ENCODE data around the gene SLC52A3. TPM values are rescaled to one million over a fixed set of nuclear protein-coding genes. Genes with fewer than 3 reads are reported as not detected.

The SLC52A3 gene
- total and polyA plus RNA-seq, 2 donors: 1.9 to 2.8 TPM

GRCh38 chr20:755941-756340 is 12.4 kb downstream of the SLC52A3 start:
- Histone ChIP-seq H3K4me1 (ENCODE audit: insufficient read depth) (no peaks in the 10 kb centered on the region), H3K27ac (ENCODE audit: low read depth) (no peak overlapping the region), H3K4me3 (ENCODE audit: low read depth, low read length) (no peak overlapping the region), H3K36me3 (ENCODE audit: insufficient read depth) (no peaks in the 10 kb centered on the region)
- WGBS: 70% methylated on average over 6 of the region's 6 CpGs
- no peak for DNase-seq (ENCODE audit: extremely low spot score)

- DNase-seq (ENCODE audit: extremely low spot score): no peak
- Histone ChIP-seq H3K36me3 (ENCODE audit: insufficient read depth) (no peaks in the 10 kb centered on the region), H3K27ac (ENCODE audit: low read depth) (no peak overlapping the region), H3K4me1 (ENCODE audit: insufficient read depth) (no peaks in the 10 kb centered on the region), H3K4me3 (ENCODE audit: low read depth, low read length) (no peak overlapping the region)
- WGBS: 77% methylated on average over 3 of the region's 3 CpGs
Measured at GRCh38 chr20:754904-755303, 13.4 kb downstream of the SLC52A3 start.

- Histone ChIP-seq H3K36me3 (ENCODE audit: insufficient read depth) (no peaks in the 10 kb centered on the region), H3K4me3 (ENCODE audit: low read depth, low read length) (no peak overlapping the region), H3K4me1 (ENCODE audit: insufficient read depth) (no peaks in the 10 kb centered on the region), H3K27ac (ENCODE audit: low read depth) (no peak overlapping the region)
- no peak for DNase-seq (ENCODE audit: extremely low spot score)
- 79% methylated on average over 10 of the region's 10 CpGs for whole genome bisulfite sequencing
Measured at GRCh38 chr20:753897-754635, 14.2 kb downstream of the SLC52A3 start.

- no peak for DNase-seq (ENCODE audit: extremely low spot score)
- 50% methylated on average over 3 of the region's 3 CpGs for WGBS
- no peak overlapping the region for H3K27ac ChIP-seq (ENCODE audit: low read depth)
Measured at GRCh38 chr20:753136-753535, 15.2 kb downstream of the SLC52A3 start.

GRCh38 chr20:752291-752690 is 16.0 kb downstream of the SLC52A3 start:
- Histone ChIP-seq H3K4me3 (ENCODE audit: low read depth, low read length) (no peak overlapping the region), H3K4me1 (ENCODE audit: insufficient read depth) (no peaks in the 10 kb centered on the region), H3K27ac (ENCODE audit: low read depth) (no peak overlapping the region), H3K36me3 (ENCODE audit: insufficient read depth) (no peaks in the 10 kb centered on the region)
- no peak for DNase-seq (ENCODE audit: extremely low spot score)
- 80% methylated on average over 5 of the region's 5 CpGs for WGBS

More at GRCh38 chr20:753136-753535, 15.2 kb downstream of the SLC52A3 start:
- no peak overlapping the region for H3K4me3 ChIP-seq (ENCODE audit: low read depth, low read length)
- H3K36me3 ChIP-seq (ENCODE audit: insufficient read depth): no peaks in the 10 kb centered on the region
- no peaks in the 10 kb centered on the region for H3K4me1 ChIP-seq (ENCODE audit: insufficient read depth)

GRCh38 chr20:751761-752160 is 16.5 kb downstream of the SLC52A3 start:
- H3K4me3 ChIP-seq (ENCODE audit: low read depth, low read length): no peak overlapping the region
- 80% methylated on average over 5 of the region's 5 CpGs for WGBS
- H3K27ac ChIP-seq (ENCODE audit: low read depth): no peak overlapping the region
- H3K4me1 ChIP-seq (ENCODE audit: insufficient read depth): no peaks in the 10 kb centered on the region
- no peaks in the 10 kb centered on the region for H3K36me3 ChIP-seq (ENCODE audit: insufficient read depth)
- DNase-seq (ENCODE audit: extremely low spot score): no peak

GRCh38 chr20:750801-751200 is 17.5 kb downstream of the SLC52A3 start:
- 88% methylated on average over 3 of the region's 3 CpGs for WGBS
- Histone ChIP-seq H3K4me1 (ENCODE audit: insufficient read depth) (no peaks in the 10 kb centered on the region), H3K36me3 (ENCODE audit: insufficient read depth) (no peaks in the 10 kb centered on the region), H3K4me3 (ENCODE audit: low read depth, low read length) (no peak overlapping the region), H3K27ac (ENCODE audit: low read depth) (no peak overlapping the region)
- DNase-seq (ENCODE audit: extremely low spot score): no peak

DNA sequence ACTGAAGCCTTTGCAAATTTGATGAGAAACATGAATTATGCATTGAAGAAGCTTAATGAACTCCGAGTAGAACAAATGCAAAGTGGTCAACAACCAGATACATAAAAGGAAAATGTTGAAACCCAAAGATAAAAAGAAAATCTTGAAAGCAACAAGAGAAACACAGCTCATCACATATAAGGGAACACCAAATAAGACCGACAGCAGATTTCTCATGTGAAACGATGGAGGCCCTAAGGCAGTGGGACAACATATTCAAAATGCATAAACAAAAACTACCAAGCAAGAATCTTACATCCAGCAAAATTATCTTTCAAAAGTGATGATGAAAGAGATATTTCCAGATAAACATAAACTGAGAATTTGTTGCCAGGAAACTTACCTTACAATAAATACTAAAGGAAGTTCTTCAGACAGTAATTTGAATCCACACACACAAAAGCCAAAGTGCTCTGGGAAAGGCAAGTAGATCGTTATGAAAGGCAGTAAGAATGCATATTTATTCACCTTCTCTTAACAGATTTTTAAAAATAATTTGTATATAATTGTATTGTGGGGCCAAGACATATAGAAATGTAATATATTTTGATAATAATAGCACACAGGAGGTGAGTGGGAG is 22.5 kb downstream of the SLC52A3 start:
- Histone ChIP-seq H3K27ac (ENCODE audit: low read depth) (no peak overlapping the region), H3K36me3 (ENCODE audit: insufficient read depth) (no peaks in the 10 kb centered on the region), H3K4me1 (ENCODE audit: insufficient read depth) (no peaks in the 10 kb centered on the region), H3K4me3 (ENCODE audit: low read depth, low read length) (no peak overlapping the region)
- DNase-seq (ENCODE audit: extremely low spot score): no peak
- 92% methylated on average over 4 of the region's 4 CpGs for WGBS

GRCh38 chr20:742156-742555 is 26.1 kb downstream of the SLC52A3 start:
- 73% methylated on average over 2 of the region's 2 CpGs for WGBS

GRCh38 chr20:741620-742019 is 26.7 kb downstream of the SLC52A3 start:
- DNase-seq (ENCODE audit: extremely low spot score): no peak
- Histone ChIP-seq H3K4me3 (ENCODE audit: low read depth, low read length) (no peak overlapping the region), H3K27ac (ENCODE audit: low read depth) (no peak overlapping the region), H3K36me3 (ENCODE audit: insufficient read depth) (no peaks in the 10 kb centered on the region), H3K4me1 (ENCODE audit: insufficient read depth) (no peaks in the 10 kb centered on the region)
- 81% methylated on average over 6 of the region's 6 CpGs for WGBS

More at GRCh38 chr20:742156-742555, 26.1 kb downstream of the SLC52A3 start:
- DNase-seq (ENCODE audit: extremely low spot score): no peak
- Histone ChIP-seq H3K4me1 (ENCODE audit: insufficient read depth) (no peaks in the 10 kb centered on the region), H3K36me3 (ENCODE audit: insufficient read depth) (no peaks in the 10 kb centered on the region), H3K27ac (ENCODE audit: low read depth) (no peak overlapping the region), H3K4me3 (ENCODE audit: low read depth, low read length) (no peak overlapping the region)

GRCh38 chr20:740162-740561 is 28.1 kb downstream of the SLC52A3 start:
- DNase-seq (ENCODE audit: extremely low spot score): no peak
- Histone ChIP-seq H3K4me1 (ENCODE audit: insufficient read depth) (no peaks in the 10 kb centered on the region), H3K4me3 (ENCODE audit: low read depth, low read length) (no peak overlapping the region), H3K27ac (ENCODE audit: low read depth) (no peak overlapping the region), H3K36me3 (ENCODE audit: insufficient read depth) (no peaks in the 10 kb centered on the region)
- WGBS: 64% methylated on average over 7 of the region's 7 CpGs

GRCh38 chr20:739736-740135 is 28.6 kb downstream of the SLC52A3 start:
- H3K4me3 ChIP-seq (ENCODE audit: low read depth, low read length): no peak overlapping the region
- no peaks in the 10 kb centered on the region for H3K4me1 ChIP-seq (ENCODE audit: insufficient read depth)
- DNase-seq (ENCODE audit: extremely low spot score): no peak
- H3K27ac ChIP-seq (ENCODE audit: low read depth): no peak overlapping the region
- no peaks in the 10 kb centered on the region for H3K36me3 ChIP-seq (ENCODE audit: insufficient read depth)
- 70% methylated on average over 8 of the region's 8 CpGs for WGBS

DNA sequence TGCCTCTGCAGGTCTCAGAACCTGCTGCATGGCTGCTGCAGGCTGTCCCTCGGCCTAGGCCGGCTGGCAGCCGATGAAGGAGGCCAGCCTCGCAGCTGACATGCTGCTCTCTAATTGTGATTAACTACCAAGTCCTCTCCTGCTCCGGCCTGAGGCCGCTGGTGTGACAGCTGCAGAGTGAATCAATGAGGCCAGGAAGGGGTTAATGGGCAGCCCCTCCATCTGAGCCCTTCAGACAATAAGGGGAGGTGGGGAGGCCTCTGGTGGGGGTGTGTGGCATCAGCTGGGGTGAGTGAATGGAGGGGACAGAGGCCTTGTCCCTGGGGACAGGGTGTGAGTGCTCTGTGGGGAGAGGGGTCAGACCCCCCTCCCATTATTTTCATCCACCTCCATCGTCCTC is 34.4 kb downstream of the SLC52A3 start:
- DNase-seq (ENCODE audit: extremely low spot score): no peak
- 44% methylated on average over 7 of the region's 7 CpGs for WGBS

GRCh38 chr20:732727-733126 is 35.6 kb downstream of the SLC52A3 start:
- Histone ChIP-seq H3K4me3 (ENCODE audit: low read depth, low read length) (no peak overlapping the region), H3K4me1 (ENCODE audit: insufficient read depth) (no peaks in the 10 kb centered on the region), H3K36me3 (ENCODE audit: insufficient read depth) (no peaks in the 10 kb centered on the region), H3K27ac (ENCODE audit: low read depth) (no peak overlapping the region)
- WGBS: 71% methylated on average over 3 of the region's 3 CpGs
- no peak for DNase-seq (ENCODE audit: extremely low spot score)

More for the DNA sequence above, 34.4 kb downstream of the SLC52A3 start:
- H3K27ac ChIP-seq (ENCODE audit: low read depth): no peak overlapping the region
- H3K4me1 ChIP-seq (ENCODE audit: insufficient read depth): no peaks in the 10 kb centered on the region
- H3K36me3 ChIP-seq (ENCODE audit: insufficient read depth): no peaks in the 10 kb centered on the region
- no peak overlapping the region for H3K4me3 ChIP-seq (ENCODE audit: low read depth, low read length)
